Osteocyte (in vitro differentiated cells): ENCODE measurements around the gene RGSL1. TPM values are rescaled to one million over a fixed set of nuclear protein-coding genes. Genes with fewer than 3 reads are reported as not detected.

Experiments used
- DNase-seq: peaks from one replicate; pipeline ENCODE4 v3.0.0; 2021; ENCODE audit warnings: mixed read lengths; ENCODE audit not compliant: unreplicated experiment; ENCODE audit errors: extremely low spot score
- H3K27ac Mint-ChIP-seq: one replicate; pipeline ENCODE4 v1.8.0; 2021; ENCODE audit warnings: mild to moderate bottlenecking, mixed read lengths; ENCODE audit not compliant: unreplicated experiment
- H3K27me3 Mint-ChIP-seq: one replicate; pipeline ENCODE4 v1.8.0; 2021; ENCODE audit warnings: mixed read lengths; ENCODE audit not compliant: unreplicated experiment
- H3K36me3 Mint-ChIP-seq: one replicate; pipeline ENCODE4 v1.8.0; 2021; ENCODE audit warnings: mixed read lengths; ENCODE audit not compliant: unreplicated experiment
- H3K4me1 Mint-ChIP-seq: one replicate; pipeline ENCODE4 v1.8.0; 2021; ENCODE audit warnings: mixed read lengths; ENCODE audit not compliant: unreplicated experiment
- H3K4me3 Mint-ChIP-seq: one replicate; pipeline ENCODE4 v1.8.0; 2021; ENCODE audit warnings: mild to moderate bottlenecking, moderate library complexity, mixed read lengths; ENCODE audit not compliant: unreplicated experiment
- H3K9me3 Mint-ChIP-seq: one replicate; pipeline ENCODE4 v1.8.0; 2021; ENCODE audit warnings: mixed read lengths; ENCODE audit not compliant: unreplicated experiment
- CTCF ChIP-seq: fragments of 200-600 bp; sonication (generic); IDR thresholded peaks from 2 replicates; pipeline ENCODE4 v1.5.0; 2021; ENCODE audit warnings: antibody characterized with exemption, mild to moderate bottlenecking, moderate library complexity
- total RNA-seq: library from RNA; stranded (reverse); gene quantifications from 2 replicates; pipeline ENCODE4 v1.2.1, GENCODE V29; 2021

RGSL1 gene
- total RNA-seq, 1 donor from 2014 or later: not detected

- Mint-ChIP-seq H3K27me3 (peaks cover 24% of the 10 kb centered on the region), H3K36me3 (no peaks in the 10 kb centered on the region), H3K4me1 (no peaks in the 10 kb centered on the region), H3K9me3 (peaks cover 7% of the 10 kb centered on the region), H3K27ac (no peak overlapping the region), H3K4me3 (no peak overlapping the region)
- TF ChIP-seq CTCF: no peak
- no peak for DNase-seq
Measured at GRCh38 chr1:182459949-182460348, 10.0 kb downstream of the RGSL1 start.

GRCh38 chr1:182460550-182460951 is 10.6 kb downstream of the RGSL1 start:
- peaks cover 7% of the 10 kb centered on the region for H3K9me3 Mint-ChIP-seq
- H3K4me3 Mint-ChIP-seq: no peak overlapping the region
- H3K36me3 Mint-ChIP-seq: no peaks in the 10 kb centered on the region
- H3K4me1 Mint-ChIP-seq: no peaks in the 10 kb centered on the region
- H3K27me3 Mint-ChIP-seq: peaks cover 24% of the 10 kb centered on the region
- no peak for DNase-seq
- no peak overlapping the region for H3K27ac Mint-ChIP-seq
- TF ChIP-seq CTCF: no peak

- no peak for DNase-seq
- no peak for TF ChIP-seq CTCF
- Mint-ChIP-seq H3K27me3 (peaks cover 5% of the 10 kb centered on the region), H3K9me3 (peaks cover 8% of the 10 kb centered on the region), H3K36me3 (no peaks in the 10 kb centered on the region), H3K4me1 (no peaks in the 10 kb centered on the region), H3K27ac (no peak overlapping the region), H3K4me3 (no peak overlapping the region)
Measured at GRCh38 chr1:182473556-182473955, 23.6 kb downstream of the RGSL1 start.

- H3K27me3 Mint-ChIP-seq: no peaks in the 10 kb centered on the region
- peaks cover 15% of the 10 kb centered on the region for H3K9me3 Mint-ChIP-seq
- no peak overlapping the region for H3K27ac Mint-ChIP-seq
- H3K4me1 Mint-ChIP-seq: no peaks in the 10 kb centered on the region
- DNase-seq: no peak
- TF ChIP-seq CTCF: no peak
- H3K4me3 Mint-ChIP-seq: no peak overlapping the region
- no peaks in the 10 kb centered on the region for H3K36me3 Mint-ChIP-seq
Measured at GRCh38 chr1:182476625-182477024, 26.7 kb downstream of the RGSL1 start.

- Mint-ChIP-seq H3K27me3 (peaks cover 8% of the 10 kb centered on the region), H3K27ac (no peak overlapping the region), H3K4me1 (no peaks in the 10 kb centered on the region), H3K36me3 (no peaks in the 10 kb centered on the region), H3K4me3 (no peak overlapping the region), H3K9me3 (peaks cover 15% of the 10 kb centered on the region)
- no peak for TF ChIP-seq CTCF
- DNase-seq: no peak
Measured at GRCh38 chr1:182478238-182478637, 28.3 kb downstream of the RGSL1 start.
